HG02852 (cell line): ENCODE measurements around the gene CNGA1.
A peak's percentile ranks its signal among the peaks of the same experiment; 100 is the strongest.
"Not testable (repeated sequence)": the region's sequence is repeated elsewhere in the genome, so short reads cannot be mapped to it uniquely, and the experiment has no call there.

Experiments used
- ATAC-seq: cut with Tn5 transposase; IDR thresholded peaks from one replicate; pipeline ENCODE4 v1.9.1; 2021; ENCODE audit warnings: mild to moderate bottlenecking, moderate library complexity; ENCODE audit not compliant: unreplicated experiment

CNGA1 gene

DNA sequence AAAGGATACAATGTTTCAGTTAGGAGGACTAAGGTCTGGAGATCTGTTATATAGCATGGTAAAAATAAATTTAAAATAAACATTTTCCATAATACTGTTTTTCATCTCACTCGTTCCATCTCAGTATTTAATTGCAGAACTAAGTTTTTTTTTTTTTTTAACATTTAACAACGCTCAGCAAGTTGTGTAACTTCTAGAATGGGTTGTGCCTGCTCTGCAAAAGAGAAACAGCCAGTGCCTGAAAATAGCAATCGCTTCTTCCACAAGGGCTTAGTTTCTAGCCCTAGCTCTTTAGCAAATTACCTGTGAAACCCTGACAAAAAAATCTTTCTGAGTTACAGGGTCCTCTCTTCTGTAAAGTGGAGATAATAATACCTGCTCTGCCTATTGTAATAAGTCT, 41.9 kb downstream of the CNGA1 start:
- ATAC-seq = no peak

DNA sequence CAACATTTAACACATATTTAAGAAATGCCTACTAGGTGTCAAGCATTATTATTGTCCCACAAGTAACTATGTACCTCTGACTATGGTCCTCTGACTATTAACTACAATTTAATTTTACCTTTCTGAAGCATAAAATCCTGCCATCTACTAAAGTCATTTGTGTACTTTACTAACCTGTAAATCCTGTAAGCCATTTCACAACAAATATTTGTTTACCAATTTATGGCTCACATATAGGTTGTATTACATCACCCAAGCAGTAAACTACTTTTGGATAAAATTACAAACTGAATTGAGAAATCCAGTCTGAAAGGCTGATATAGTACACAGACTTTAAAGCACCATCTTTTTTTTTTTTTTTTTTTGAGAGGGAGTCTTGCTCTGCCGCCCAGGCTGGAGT, 43.8 kb downstream of the CNGA1 start:
- no peak for ATAC-seq

DNA sequence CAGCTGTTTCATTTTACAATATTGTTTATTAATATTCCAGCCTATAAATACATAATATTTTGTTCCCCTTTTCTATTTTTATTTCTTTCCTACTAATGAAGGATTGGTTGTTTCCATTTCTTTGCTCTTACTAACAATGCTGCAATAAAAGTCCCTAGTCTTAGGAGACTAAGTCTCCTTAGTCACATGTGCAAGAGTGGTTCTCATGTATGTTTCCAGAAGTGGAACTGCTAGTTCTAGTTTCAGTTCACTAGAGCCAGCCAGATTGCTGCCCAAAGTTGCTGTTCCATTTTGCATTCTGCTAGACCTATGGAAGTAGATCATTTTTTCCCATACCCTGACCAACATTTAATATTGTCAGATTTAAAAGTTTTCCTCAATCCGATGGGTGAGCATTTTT, 44.3 kb downstream of the CNGA1 start:
- peak; percentile 96 for ATAC-seq

DNA sequence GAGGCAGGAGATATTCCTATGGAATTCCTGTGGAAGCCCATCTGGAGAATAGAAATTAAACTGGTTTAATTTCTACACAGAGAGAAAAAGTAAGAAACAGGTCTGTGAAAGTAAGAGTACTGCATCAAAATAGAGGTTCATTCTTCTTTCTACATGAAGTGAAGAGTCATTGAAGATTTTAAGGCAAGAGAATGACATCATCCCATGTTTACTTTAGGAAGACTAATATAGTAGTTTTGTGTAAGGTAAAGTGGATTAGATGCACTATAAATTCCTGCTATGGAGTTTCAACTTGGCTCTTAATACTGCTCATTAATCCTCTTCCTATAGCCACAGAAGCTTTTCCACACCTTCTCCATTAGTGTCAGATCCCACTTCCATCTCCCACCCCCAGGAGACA, 47.6 kb downstream of the CNGA1 start:
- no peak for ATAC-seq

DNA sequence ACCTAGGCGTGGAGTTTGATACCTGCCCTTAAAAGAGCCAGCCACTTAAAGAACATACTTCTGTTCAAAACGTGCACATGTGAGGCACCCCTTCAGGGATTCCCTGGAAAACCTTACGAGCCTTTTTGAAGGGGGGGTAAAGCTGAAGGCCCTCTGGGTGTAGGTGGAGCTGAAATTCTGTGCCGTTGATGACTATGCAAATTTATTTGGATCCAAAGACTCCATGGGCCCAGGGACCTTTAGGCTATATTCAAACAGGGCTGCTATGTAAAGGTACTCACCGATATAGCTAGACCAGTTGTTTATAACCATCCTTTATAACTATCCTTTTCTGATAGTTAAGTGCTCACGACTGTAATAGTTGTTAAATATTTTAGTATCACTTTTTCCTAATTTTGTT, 61.8 kb downstream of the CNGA1 start:
- ATAC-seq = no peak

DNA sequence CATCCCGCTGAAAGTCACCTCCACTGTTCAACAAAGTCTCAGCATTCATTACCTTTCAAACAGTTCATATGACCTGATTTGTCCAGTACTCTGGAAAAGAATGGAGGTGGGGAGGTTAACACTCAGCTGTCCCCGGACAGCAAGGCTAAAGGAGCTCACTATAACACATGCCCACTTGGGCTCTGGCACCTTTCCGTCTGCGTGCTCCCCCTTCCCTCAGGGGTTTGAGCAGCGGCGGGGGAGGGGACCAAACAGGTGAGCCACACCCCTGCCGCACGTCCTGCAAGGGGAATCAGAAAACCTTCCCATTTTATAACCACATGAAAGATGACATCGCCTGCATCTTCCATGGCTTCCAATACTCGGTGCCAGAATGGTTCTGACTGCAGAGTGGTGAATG, 62.2 kb downstream of the CNGA1 start:
- ATAC-seq = no peak

DNA sequence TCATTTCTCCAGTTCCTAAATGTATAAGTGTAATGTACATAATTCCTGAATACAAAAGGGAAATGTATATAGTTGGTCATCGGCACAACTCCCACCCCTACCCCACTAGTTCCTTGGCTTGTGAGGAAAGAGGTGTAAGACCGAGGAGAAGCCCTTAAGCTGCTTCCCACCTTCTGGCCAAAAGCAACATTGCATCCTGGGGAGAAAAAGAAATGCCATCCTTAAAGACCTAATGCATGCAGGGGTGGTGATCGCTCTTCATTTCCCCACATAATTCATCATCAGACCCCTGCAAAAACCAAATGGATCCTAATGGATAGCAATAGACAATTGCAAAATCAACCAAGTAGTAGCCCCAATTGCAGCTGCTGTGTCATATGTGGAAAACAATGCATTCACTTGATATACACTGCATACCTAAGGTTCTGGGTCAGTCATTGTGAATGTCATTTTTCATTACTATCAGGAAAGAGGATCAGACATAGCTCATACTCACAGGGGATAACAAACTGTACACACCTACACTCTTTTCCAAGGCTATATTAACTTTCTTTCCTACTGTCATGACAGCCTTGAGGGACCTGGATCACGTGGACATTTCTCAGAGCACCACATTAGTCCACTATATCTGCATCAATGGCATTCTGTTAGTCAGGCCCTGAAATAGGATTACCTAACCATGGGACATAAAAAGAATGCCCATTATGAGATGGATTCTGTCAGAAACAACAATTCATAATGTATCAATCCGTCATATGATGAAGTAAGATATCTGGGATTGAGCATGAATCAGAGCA, 70.4 kb downstream of the CNGA1 start:
- no peak for ATAC-seq

DNA sequence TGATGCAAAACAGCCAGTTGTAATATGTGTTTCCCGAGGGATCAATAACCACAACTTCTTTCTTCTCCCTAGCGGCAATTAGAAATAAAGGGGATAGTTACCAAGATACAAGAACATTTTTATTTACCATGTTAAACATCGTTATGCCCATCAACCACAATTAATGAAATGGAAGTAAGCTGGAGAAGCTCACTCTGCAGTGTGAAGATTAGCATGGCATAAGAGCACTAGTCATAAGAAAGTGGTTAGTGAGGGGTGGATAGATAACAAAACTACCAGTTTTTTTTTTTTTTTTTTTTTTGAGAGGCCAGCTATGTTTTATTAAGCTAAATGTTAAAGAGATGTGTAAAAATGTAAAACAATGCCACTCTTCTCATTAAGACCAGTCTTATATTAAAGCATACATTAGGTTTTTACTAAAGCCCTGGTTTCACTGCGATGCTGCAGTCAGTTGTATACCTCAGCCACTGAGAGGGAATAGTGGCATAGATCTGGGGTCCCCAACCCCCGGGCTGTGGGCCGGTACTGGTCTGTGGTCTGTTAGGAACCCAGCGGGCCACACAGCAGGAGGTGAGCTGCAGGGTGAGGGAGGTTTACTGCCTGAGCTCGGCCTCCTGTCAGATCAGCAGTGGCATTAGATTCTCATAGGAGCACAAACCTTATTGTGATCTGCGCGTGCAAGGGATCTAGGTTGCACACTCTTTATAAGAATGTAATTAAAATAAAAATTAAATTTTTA, 74.2 kb downstream of the CNGA1 start:
- no peak for ATAC-seq

DNA sequence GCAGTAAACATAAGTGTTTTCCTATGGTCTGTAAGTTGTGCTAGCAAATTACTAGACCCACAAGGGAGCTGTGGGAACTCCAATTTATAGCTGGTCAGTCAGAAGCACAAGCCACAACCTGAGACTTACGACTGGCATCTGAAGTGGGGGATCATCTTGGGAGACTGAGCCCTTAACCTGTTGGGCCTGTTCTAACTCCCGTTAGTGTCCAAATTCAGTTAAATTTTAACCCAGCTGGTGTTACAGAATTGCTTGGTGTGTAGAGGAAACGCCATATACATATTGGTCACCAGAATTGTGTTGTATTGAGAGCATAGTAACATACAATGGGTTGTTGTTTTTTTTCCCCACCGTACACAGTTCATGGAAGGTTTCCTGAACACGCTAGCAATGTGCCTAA, 77.0 kb downstream of the CNGA1 start:
- no peak for ATAC-seq

DNA sequence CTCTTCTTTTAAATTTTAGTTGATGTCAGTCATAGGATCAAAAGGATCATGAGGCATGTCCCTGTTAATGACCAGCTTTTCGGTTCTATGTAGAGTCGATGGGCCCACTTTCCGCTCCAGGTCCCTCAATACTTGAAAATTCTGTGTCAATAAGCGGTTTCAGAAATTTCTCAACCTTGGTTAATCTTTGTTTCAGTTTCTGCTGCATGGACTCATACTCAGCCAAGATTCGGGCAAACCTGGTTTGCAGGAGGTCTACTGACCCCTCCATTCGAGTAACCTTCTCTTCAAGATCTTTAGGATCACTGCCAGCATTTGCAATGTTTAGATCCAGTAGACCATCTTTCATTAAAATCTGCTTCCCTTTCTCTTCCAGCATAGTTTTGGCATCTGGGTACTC, 80.1 kb downstream of the CNGA1 start:
- no peak for ATAC-seq

DNA sequence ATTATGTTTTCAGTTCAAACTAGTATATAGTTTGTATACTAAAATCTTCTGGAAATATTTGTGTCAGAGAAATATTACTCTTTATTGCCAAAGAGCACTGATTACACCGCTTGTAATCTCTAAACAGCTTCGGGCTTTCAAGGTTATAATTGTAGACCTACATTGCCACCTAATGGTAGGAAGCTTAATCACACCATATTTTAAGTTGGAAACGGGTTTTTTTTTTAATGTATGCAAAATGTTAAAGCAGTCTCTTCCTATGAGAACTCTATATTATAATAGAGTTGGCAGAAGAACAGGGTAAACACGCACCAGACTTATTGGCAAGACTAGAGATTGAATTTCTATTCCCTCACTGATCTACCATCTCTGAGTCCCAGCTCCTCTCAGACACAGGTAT, 82.6 kb downstream of the CNGA1 start:
- ATAC-seq = peak; percentile 41

DNA sequence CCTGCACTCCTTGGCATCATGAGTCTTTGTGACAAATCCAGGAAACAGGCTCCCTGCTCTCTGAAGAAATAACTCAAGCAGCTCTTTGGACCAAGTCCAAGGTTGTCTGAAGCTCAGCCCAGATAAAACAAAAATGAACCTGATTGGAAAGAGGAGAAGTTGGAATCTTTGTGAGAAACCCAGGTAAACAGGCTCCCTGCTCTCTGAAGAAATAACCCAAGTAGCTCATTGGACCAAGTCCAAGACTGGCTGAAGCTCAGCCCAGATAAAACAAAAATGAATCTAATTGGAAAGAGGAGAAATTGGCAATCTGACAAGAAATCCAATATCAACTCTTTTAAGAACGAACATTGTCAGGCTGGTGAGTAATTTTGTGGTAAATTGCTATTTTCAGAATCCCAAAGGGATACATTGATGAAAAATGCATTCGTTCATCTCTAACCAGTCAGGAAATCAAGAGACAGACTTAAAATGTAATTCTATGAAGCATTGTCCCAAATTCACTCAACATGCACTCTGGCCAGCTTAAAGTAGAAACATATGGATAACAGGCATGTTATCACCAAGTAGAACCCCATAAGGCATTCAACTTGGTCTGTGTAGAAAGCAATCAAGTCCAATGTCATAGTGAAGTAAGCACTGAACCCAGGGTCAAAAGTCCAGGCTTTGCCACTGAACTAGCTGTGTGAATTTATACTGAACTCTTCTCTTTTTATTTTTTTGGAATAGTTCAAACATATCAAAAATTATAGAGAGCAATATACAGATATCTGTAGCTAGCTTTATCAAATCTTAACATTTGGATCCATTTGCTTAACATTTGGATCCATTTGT, 85.3 kb downstream of the CNGA1 start:
- no peak for ATAC-seq

DNA sequence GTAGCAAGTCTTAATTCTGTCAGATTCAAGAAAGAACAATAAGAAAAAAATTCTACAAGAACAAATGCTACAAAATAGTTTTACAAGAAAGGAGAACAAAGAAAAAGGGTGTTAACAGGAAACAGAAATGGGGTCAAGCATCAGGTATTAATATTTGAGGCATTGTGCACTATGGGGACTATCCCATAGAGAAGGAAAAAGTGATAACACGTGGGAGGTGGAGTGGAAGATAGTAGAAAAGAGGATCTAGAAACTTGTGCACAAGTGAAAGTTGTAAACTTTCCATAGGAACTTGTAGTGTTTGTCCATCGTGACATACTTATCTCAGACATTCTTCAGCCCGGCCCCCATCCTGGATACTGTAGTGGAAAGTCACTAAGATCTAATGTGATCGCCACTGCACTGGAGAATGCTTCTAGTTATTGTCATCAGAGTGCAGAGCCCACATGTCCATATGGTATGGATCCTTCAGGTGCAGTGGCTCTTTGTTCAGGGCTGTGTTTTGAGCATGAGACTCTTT, 86.7 kb downstream of the CNGA1 start:
- ATAC-seq = no peak

DNA sequence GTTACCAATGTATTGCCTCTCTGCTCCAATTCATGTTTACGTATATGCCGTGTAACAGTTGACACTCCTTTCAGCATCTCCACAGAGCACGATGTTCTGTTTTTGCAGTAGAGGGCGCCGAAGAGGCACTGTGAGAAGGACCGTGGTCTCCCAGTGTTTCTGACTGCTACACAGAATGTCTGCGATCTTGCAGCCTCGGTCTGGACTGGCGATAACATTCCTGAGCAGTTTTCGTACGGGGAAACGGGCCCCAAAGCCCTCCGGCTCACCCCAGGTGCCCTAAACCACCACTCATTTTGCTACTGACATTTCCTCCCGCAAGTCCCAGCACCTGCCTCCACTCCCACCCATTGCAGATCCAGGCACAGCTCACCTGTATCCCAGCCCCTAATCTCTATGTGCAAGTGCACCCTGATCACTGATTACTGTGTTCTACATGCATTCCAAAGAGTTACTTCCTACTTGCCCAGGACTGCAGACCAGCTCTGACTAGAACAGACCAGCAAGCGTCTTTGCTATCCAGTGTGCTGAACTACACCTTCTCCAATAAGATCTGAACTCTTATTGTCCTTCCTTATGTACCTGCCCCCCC, 89.7 kb downstream of the CNGA1 start:
- peak; percentile 94 for ATAC-seq

DNA sequence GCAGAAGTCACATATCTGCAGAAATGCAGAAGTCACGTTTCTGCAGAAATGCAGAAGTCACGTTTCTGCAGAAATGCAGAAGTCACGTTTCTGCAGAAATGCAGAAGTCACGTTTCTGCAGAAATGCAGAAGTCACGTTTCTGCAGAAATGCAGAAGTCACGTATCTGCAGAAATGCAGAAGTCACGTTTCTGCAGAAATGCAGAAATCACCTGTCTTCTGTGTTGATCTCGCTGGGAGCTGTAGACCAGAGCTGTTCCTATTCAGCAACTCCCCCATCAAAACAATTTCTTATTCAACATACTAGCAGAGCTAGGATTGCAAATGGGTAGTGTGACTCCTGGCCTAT, 93.2 kb downstream of the CNGA1 start:
- not testable (repeated sequence) for ATAC-seq

DNA sequence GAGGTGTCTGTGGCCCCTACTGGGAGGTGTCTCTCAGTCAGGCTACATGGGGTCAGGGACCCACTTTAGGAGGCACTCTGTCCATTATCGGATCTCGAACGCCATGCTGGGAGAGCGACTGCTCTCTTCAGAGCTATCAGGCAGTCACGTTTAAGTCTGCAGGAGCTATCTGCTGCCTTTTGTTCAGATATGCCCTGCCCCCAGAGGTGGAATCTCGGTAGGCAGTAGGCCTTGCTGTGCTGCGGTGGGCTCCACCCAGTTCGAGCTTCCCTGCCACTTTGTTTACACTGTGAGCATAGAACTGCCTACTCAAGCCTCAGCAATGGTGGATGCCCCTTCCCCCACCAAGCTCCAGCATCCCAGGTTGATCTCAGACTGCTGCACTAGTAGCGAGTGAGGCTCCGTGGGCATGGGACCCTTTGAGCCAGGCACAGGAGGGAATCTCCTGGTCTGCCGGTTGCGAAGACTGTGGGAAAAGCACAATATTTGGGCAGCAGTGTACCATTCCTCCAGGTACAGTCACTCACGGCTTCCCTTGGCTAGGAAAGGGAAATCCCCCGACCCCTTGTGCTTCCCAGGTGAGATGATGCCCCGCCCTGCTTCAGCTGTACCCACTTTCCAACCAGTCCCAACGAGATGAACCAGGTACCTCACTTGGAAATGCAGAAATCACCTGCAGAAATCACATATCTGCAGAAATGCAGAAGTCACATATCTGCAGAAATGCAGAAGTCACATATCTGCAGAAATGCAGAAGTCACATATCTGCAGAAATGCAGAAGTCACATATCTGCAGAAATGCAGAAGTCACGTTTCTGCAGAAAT, 93.8 kb downstream of the CNGA1 start:
- ATAC-seq = not testable (repeated sequence)

DNA sequence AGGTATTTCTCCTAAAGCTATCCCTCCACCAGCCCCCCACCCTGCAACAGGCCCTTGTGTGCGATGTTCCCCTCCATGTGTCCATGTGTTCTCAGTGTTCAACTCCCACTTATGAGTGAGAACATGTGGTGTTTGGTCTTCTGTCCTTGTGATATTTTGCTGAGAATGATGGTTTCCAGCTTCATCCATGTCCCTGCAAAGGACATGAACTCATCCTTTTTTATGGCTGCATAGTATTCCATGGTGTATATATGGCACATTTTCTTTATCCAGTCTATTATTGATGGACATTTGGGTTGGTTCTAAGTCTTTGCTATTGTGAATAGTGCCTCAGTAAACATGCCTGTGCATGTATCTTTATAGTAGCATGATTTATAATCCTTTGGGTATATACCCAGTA, 99.3 kb downstream of the CNGA1 start:
- not testable (repeated sequence) for ATAC-seq

DNA sequence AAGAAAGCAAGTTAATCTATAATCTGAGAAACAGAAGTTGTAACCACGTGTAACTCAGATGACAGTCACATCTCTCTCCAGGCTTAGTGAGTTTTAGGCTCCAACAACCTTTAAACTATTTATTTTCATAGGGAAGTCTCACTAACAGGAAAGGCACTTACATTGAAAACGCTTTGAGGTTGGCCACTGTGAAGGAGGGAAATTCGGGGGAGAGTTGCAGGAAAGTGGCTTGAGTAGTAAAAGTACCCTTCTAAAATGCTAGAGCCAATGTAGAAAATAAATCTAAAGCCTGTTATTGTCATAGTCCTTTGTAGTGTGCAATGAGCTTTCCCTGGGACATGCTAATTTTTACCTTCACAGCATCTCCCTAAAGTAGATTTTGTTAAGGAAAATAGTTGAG, 101.1 kb downstream of the CNGA1 start:
- ATAC-seq = no peak

DNA sequence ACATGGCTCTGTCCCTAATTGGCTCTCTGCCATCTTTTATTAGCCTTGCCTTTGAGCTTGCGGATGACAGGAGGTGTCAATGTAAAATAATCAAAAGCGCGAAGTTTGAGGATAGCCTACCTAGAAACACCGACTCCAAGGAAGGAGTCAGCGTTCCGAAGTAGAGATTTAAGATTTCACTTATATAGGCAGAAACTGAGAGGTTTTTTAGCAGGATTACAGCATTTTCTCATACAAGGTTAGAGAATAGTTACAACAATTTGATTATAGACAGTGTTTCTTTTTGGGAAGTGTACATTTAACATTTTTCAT, 101.6 kb downstream of the CNGA1 start:
- peak; percentile 19 for ATAC-seq

DNA sequence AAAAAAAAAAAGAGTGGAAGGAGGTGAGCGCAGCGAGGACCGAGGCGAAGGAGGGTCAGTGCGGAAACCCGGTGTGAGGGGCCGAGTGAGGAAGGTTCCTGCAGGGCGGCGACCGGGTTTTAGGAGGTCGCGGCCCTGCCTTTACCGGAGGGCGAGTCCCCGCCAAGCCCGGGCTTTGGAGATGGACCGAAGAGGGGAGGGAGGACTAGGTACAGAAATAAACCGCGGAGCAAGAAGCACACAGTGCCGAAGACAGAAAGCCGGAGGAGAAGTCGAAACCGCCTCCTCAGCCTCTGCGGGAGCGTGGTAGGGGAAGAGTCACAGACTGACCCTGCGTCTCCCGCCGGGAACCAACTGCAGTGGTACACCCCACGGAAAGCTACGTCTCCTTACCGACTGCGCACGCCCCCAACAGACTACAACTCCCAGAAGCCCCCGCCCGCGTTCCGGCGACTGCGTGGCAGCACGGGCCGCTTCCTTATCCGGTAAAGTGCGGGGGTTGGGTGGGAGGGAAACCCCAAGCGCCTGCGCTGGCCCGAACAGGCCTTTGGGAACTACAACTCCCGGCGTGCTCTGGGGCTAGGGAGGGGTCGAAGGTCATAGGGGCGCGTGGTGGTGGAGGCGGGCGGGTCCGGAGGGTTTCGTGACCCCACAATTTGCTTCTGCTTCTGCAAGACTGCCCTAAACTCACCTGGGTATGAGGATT, 102.1 kb downstream of the CNGA1 start, which contains the start of gene NFXL1:
Gene NFXL1 (minus strand): TSS at position 364 of the 706 bp plus-strand sequence. CDS start 380 bp downstream, outside the sequence.
- peak; percentile 97 for ATAC-seq
